ENCODE measurements around the gene SLITRK3.
"Not testable (repeated sequence)": the region's sequence is repeated elsewhere in the genome, so short reads cannot be mapped to it uniquely, and the experiment has no call there.

The SLITRK3 gene

GRCh38 chr3:165158011-165158410 lies 38.2 kb downstream of the SLITRK3 start:
- Mint-ChIP-seq H3K36me3 (ENCODE audit: low read depth) (no peaks in the 10 kb centered on the region), H3K4me1 (ENCODE audit: low read depth) (no peaks in the 10 kb centered on the region), H3K27ac (no peak overlapping the region), H3K4me3 (no peak overlapping the region), H3K27me3 (no peaks in the 10 kb centered on the region), H3K9me3 (peaks cover 5% of the 10 kb centered on the region)

GRCh38 chr3:165156757-165157420 lies 39.3 kb downstream of the SLITRK3 start:
- H3K27ac Mint-ChIP-seq, result no peak overlapping the region
- no peaks in the 10 kb centered on the region for H3K4me1 Mint-ChIP-seq (ENCODE audit: low read depth)
- H3K36me3 Mint-ChIP-seq (ENCODE audit: low read depth), result no peaks in the 10 kb centered on the region
- H3K9me3 Mint-ChIP-seq, result peaks cover 5% of the 10 kb centered on the region
- no peaks in the 10 kb centered on the region for H3K27me3 Mint-ChIP-seq
- H3K4me3 Mint-ChIP-seq, result no peak overlapping the region

GRCh38 chr3:165148876-165149441 lies 47.2 kb downstream of the SLITRK3 start:
- no peaks in the 10 kb centered on the region for H3K4me1 Mint-ChIP-seq (ENCODE audit: low read depth)
- no peaks in the 10 kb centered on the region for H3K27me3 Mint-ChIP-seq
- H3K4me3 Mint-ChIP-seq, result no peak overlapping the region
- peaks cover 11% of the 10 kb centered on the region for H3K9me3 Mint-ChIP-seq
- no peaks in the 10 kb centered on the region for H3K36me3 Mint-ChIP-seq (ENCODE audit: low read depth)
- H3K27ac Mint-ChIP-seq, result no peak overlapping the region

- no peaks in the 10 kb centered on the region for H3K27me3 Mint-ChIP-seq
- no peak overlapping the region for H3K27ac Mint-ChIP-seq
- no peak overlapping the region for H3K4me3 Mint-ChIP-seq
- H3K4me1 Mint-ChIP-seq (ENCODE audit: low read depth), result no peaks in the 10 kb centered on the region
- H3K9me3 Mint-ChIP-seq, result peaks cover 5% of the 10 kb centered on the region
- no peaks in the 10 kb centered on the region for H3K36me3 Mint-ChIP-seq (ENCODE audit: low read depth)
These were observed 51.9 kb downstream of the SLITRK3 start for GRCh38 chr3:165144271-165144670.

GRCh38 chr3:165139918-165140317 lies 56.3 kb downstream of the SLITRK3 start:
- H3K4me1 Mint-ChIP-seq (ENCODE audit: low read depth); H3K9me3 Mint-ChIP-seq; H3K4me3 Mint-ChIP-seq: not testable (repeated sequence)

More at GRCh38 chr3:165139918-165140317, 56.3 kb downstream of the SLITRK3 start:
- not testable (repeated sequence) for H3K27me3 Mint-ChIP-seq; H3K36me3 Mint-ChIP-seq (ENCODE audit: low read depth); H3K27ac Mint-ChIP-seq
